HCT116 (cell line): Measurements from ENCODE around the gene TSPAN3. TPM values are rescaled to one million over a fixed set of nuclear protein-coding genes. Genes with fewer than 3 reads are reported as not detected.

Source experiments
- ATAC-seq: fragments of 200-7000 bp; cut with Tn5 transposase; 2 replicates; pipeline ENCODE4 v1.9.1; 2020; ENCODE audit warnings: mild to moderate bottlenecking, moderate library complexity
- BruUV-seq: library from RNA; stranded (reverse); fragments of 400-500 nt; replicated peaks from 2 replicates; lab custom pipeline; 2021; lab: Mats Ljungman, UMichigan
- CTCF ChIA-PET: fragments of 300-600 bp; sonication (Branson Sonifier 250); formaldehyde crosslinking; loops from one replicate; lab custom pipeline; 2021; ENCODE audit warnings: antibody characterized with exemption; lab: Charles Lee
- POLR2A ChIA-PET: fragments of 300-600, 350-600 bp; sonication (Branson Sonifier 250); formaldehyde crosslinking; loops from one replicate; lab custom pipeline; 2021; ENCODE audit warnings: antibody characterized with exemption; lab: Charles Lee
- RAD21 ChIA-PET, 2 experiments: fragments of 300-600 bp; sonication (Branson Sonifier 250); formaldehyde crosslinking; loops; one replicate each; lab custom pipeline; 2023; ENCODE audit warnings: low total read pairs in 2 of 2; ENCODE audit not compliant: uncharacterized antibody in 2 of 2, unreplicated experiment in 2 of 2, low non-redundant PET in 1 of 2; lab: Charles Lee
- DNase-seq: peaks from one replicate; pipeline ENCODE4 v3.0.0-alpha.2; 2010; ENCODE audit warnings: low read depth, low spot score
- H2AFZ ChIP-seq: fragments of 200-600 bp; shearing (Covaris generic), sonication (generic); 2 replicates; pipeline ENCODE4 v1.6.1; 2017; ENCODE audit warnings: low read depth, mixed run types, mixed read lengths, antibody characterized with exemption, low read length; ENCODE audit not compliant: poor library complexity, severe bottlenecking
- H3K27ac ChIP-seq: 2 replicates; pipeline ENCODE4 v1.5.1; 2012; ENCODE audit warnings: low read depth, low read length
- H3K27me3 ChIP-seq: fragments of 200-600 bp; sonication (generic); 2 replicates; pipeline ENCODE4 v1.6.1; 2016; ENCODE audit warnings: mixed run types, low read length, mixed read lengths; ENCODE audit not compliant: insufficient read depth
- H3K36me3 ChIP-seq, 2 experiments: fragments of 200-500 bp in 1 of 2; fragments of 200-600 bp in 1 of 2; sonication (Bioruptor generic) in 1 of 2; sonication (generic) in 1 of 2; 2 replicates each; pipeline versions ENCODE4 v1.5.1 to v1.6.1; 2014 to 2016; ENCODE audit warnings: low read length in 2 of 2, inconsistent platforms in 1 of 2, mixed read lengths in 1 of 2, mixed run types in 1 of 2; ENCODE audit not compliant: insufficient read depth in 2 of 2, control insufficient read depth in 1 of 2
- H3K4me1 ChIP-seq, 2 experiments: fragments of 200-600 bp in 1 of 2; sonication (generic) in 1 of 2; 2 replicates each; pipeline versions ENCODE4 v1.5.1 to v1.6.1; 2012 to 2017; ENCODE audit warnings: low read length in 2 of 2, inconsistent platforms in 1 of 2, mild to moderate bottlenecking in 1 of 2, mixed read lengths in 1 of 2, mixed run types in 1 of 2, moderate library complexity in 1 of 2; ENCODE audit not compliant: insufficient read depth in 2 of 2, control insufficient read depth in 1 of 2
- H3K4me2 ChIP-seq: fragments of 200-600 bp; sonication (generic); 2 replicates; pipeline ENCODE4 v1.6.1; 2017; ENCODE audit warnings: mixed run types, low read length, mixed read lengths
- H3K4me3 ChIP-seq, 2 experiments: fragments of 200-600 bp in 1 of 2; sonication (generic) in 1 of 2; replicated peaks in 1 of 2; 2 replicates each; pipeline ENCODE4 v1.5.1; 2011 to 2016; ENCODE audit warnings: low read length in 2 of 2, control low read depth in 1 of 2, low read depth in 1 of 2, mild to moderate bottlenecking in 1 of 2, mixed read lengths in 1 of 2, mixed run types in 1 of 2
- H3K79me2 ChIP-seq: fragments of 200-600 bp; sonication (generic); 2 replicates; pipeline ENCODE4 v1.6.1; 2017; ENCODE audit warnings: mild to moderate bottlenecking, mixed run types, low read length, moderate library complexity, mixed read lengths; ENCODE audit not compliant: insufficient read depth
- H3K9ac ChIP-seq: fragments of 200-600 bp; sonication (generic); 2 replicates; pipeline ENCODE4 v1.6.1; 2016; ENCODE audit warnings: low read length, mixed read lengths
- H3K9me2 ChIP-seq: fragments of 200-600 bp; sonication (generic), shearing (Covaris generic); 2 replicates; pipeline ENCODE4 v1.6.1; 2017; ENCODE audit warnings: mixed run types, mild to moderate bottlenecking, moderate library complexity; ENCODE audit not compliant: insufficient read depth
- H3K9me3 ChIP-seq, 2 experiments: fragments of 200-500 bp in 1 of 2; fragments of 200-600 bp in 1 of 2; sonication (Bioruptor generic) in 1 of 2; sonication (generic) in 1 of 2; 2 replicates each; pipeline ENCODE4 v1.6.1; 2014 to 2017; ENCODE audit warnings: low read length in 2 of 2, mixed read lengths in 2 of 2, inconsistent platforms in 1 of 2, low read depth in 1 of 2, mild to moderate bottlenecking in 1 of 2, mixed run types in 1 of 2, moderate library complexity in 1 of 2; ENCODE audit not compliant: control insufficient read depth in 1 of 2, insufficient read depth in 1 of 2
- H4K20me1 ChIP-seq: fragments of 200-600 bp; sonication (generic), shearing (Covaris generic); 2 replicates; pipeline ENCODE4 v1.6.1; 2017; ENCODE audit warnings: mixed run types, mild to moderate bottlenecking, moderate library complexity; ENCODE audit not compliant: insufficient read depth
- CBX3 ChIP-seq: IDR thresholded peaks from 2 replicates; pipeline ENCODE4 v1.6.1; 2012; ENCODE audit warnings: low read depth
- CTCF ChIP-seq, 3 experiments: fragments of 200-600 bp in 1 of 3; sonication (generic) in 1 of 3; IDR thresholded peaks in 2 of 3; conservative IDR thresholded peaks in 1 of 3; 2 replicates each; pipeline ENCODE4 v1.5.1; 2012 to 2017; ENCODE audit warnings: low read depth in 2 of 3, low read length in 2 of 3, antibody characterized with exemption in 1 of 3, borderline replicate concordance in 1 of 3, control low read depth in 1 of 3, mild to moderate bottlenecking in 1 of 3, mixed read lengths in 1 of 3, mixed run types in 1 of 3, moderate library complexity in 1 of 3; ENCODE audit not compliant: insufficient read depth in 1 of 3
- FOSL1 ChIP-seq: IDR thresholded peaks from 2 replicates; pipeline ENCODE4 v1.6.1; 2012; ENCODE audit warnings: low read depth
- MAX ChIP-seq: IDR thresholded peaks from 2 replicates; pipeline ENCODE4 v1.6.1; 2012
- POLR2A ChIP-seq: IDR thresholded peaks from 2 replicates; pipeline ENCODE4 v1.7.0; 2011; ENCODE audit warnings: borderline replicate concordance; ENCODE audit not compliant: insufficient read depth, insufficient read length; ENCODE audit errors: extremely low read depth
- RAD21 ChIP-seq: IDR thresholded peaks from 2 replicates; pipeline ENCODE4 v1.6.1; 2012; ENCODE audit warnings: low read depth, mild to moderate bottlenecking
- SIN3A ChIP-seq: IDR thresholded peaks from 2 replicates; pipeline ENCODE4 v1.6.1; 2012; ENCODE audit warnings: low read depth
- ZBTB33 ChIP-seq: IDR thresholded peaks from 2 replicates; pipeline ENCODE4 v1.6.1; 2011; ENCODE audit warnings: mild to moderate bottlenecking, low read length, moderate library complexity; ENCODE audit not compliant: insufficient replicate concordance; ENCODE audit errors: extremely low read depth
- ZFX ChIP-seq: fragments of 450-650 bp; IDR thresholded peaks from 2 replicates; pipeline ENCODE4 v1.6.1; 2017
- intact Hi-C: fragments of 100-400 bp; cut with micrococcal nuclease; formaldehyde crosslinking; loops from 2 replicates; pipeline ENCODE4 v1.10.0; 2022
- total RNA-seq: library from RNA; stranded (reverse); gene quantifications from one replicate; pipeline ENCODE4 v1.2.1, GENCODE V29; 2021; ENCODE audit not compliant: unreplicated experiment

TSPAN3 gene
- total RNA-seq, 1 experiment from 2014 or later, result 140 TPM

- no peak for TF ChIP-seq ZBTB33
- TF ChIP-seq CBX3, result no peak
- TF ChIP-seq POLR2A, result no peak
- TF ChIP-seq RAD21, result no peak
These were observed 40.0 kb downstream of the TSPAN3 start (continued) for GRCh38 chr15:77030928-77031375.

- H3K79me2 ChIP-seq, result no peaks in the 10 kb centered on the region
- H2AFZ ChIP-seq, result no peak overlapping the region
- TF ChIP-seq FOSL1, result no peak
- TF ChIP-seq MAX, result no peak
- TF ChIP-seq SIN3A, result no peak
- no peak for TF ChIP-seq ZBTB33
- TF ChIP-seq ZFX, result no peak
- TF ChIP-seq CTCF (IDR thresholded peaks at IDR 0.05 in 2 of 3, conservative IDR thresholded peaks at IDR 0.05 in 1 of 3; ENCODE audit: borderline replicate concordance in 1 of 3, insufficient read depth in 1 of 3, low read depth in 2 of 3, low read length in 2 of 3), result no peak
- TF ChIP-seq, all 23 proteins: peak for 0
- Histone ChIP-seq H3K4me2 (no peak overlapping the region), H3K9me3 (no peaks in the 10 kb centered on the region), H4K20me1 (no peaks in the 10 kb centered on the region), H3K9ac (no peak overlapping the region), H3K27me3 (no peaks in the 10 kb centered on the region), H3K27ac (no peak overlapping the region), H3K36me3 (no peaks in the 10 kb centered on the region), H3K4me1 (peaks cover 0 to 4% of the 10 kb centered on the region in 2 experiments; a peak in 1 of 4 replicates), H3K4me3 (no peak overlapping the region), H3K9me2 (no peaks in the 10 kb centered on the region)
- POLR2A ChIA-PET, result no interaction called here
- CTCF ChIA-PET, result interaction anchor here (1.0 kb wide), 1 partner anchor 513 kb away, joined by 3 read pairs; no protein-coding TSS in a partner anchor
- ATAC-seq (peak; percentile 33; the same call in 1 of the 2 replicates), DNase-seq (no peak)
- intact Hi-C loops, result no loop called here
- RAD21 ChIA-PET, result no interaction called here
- BruUV-seq, result no TSS peak
These were observed 40.6 kb downstream of the TSPAN3 start for GRCh38 chr15:77030048-77030927.
